ENCODE measurements around the gene ELMO3. TPM values are rescaled to one million over a fixed set of nuclear protein-coding genes. Genes with fewer than 3 reads are reported as not detected.

ELMO3 gene
- total RNA-seq, 1 experiment from 2014 or later, result 45.8 TPM

- Histone ChIP-seq H3K4me3 (replicated peaks in 1 of 2; ENCODE audit: low read depth in 1 of 2, low read length in 2 of 2) (no peak overlapping the region), H3K27ac (ENCODE audit: low read depth, low read length) (no peak overlapping the region), H3K36me3 (ENCODE audit: control insufficient read depth in 1 of 2, insufficient read depth in 2 of 2, low read length in 2 of 2) (no peaks in the 10 kb centered on the region), H2AFZ (ENCODE audit: low read depth, low read length, poor library complexity, severe bottlenecking) (no peak overlapping the region), H3K27me3 (ENCODE audit: insufficient read depth, low read length) (no peaks in the 10 kb centered on the region), H3K9ac (ENCODE audit: low read length) (no peak overlapping the region), H3K9me3 (ENCODE audit: control insufficient read depth in 1 of 2, insufficient read depth in 1 of 2, low read depth in 1 of 2, low read length in 2 of 2) (no peaks in the 10 kb centered on the region), H3K9me2 (ENCODE audit: insufficient read depth) (no peaks in the 10 kb centered on the region), H3K4me1 (ENCODE audit: control insufficient read depth in 1 of 2, insufficient read depth in 2 of 2, low read length in 2 of 2) (peaks cover 11 to 43% of the 10 kb centered on the region in 2 experiments; a peak in 3 of 4 replicates), H3K4me2 (ENCODE audit: low read length) (no peak overlapping the region), H3K79me2 (ENCODE audit: insufficient read depth, low read length) (peaks cover 11% of the 10 kb centered on the region), H4K20me1 (ENCODE audit: insufficient read depth) (no peaks in the 10 kb centered on the region)
- ChIA-PET POLR2A (no interaction called here), CTCF (interaction anchor here (1.2 kb wide), 1 partner anchor 13 kb away, joined by 3 read pairs; the partner anchor contains the start of gene ELMO3), RAD21 (ENCODE audit: low non-redundant PET in 1 of 2, low total read pairs in 2 of 2, uncharacterized antibody in 2 of 2, unreplicated experiment in 2 of 2) (no interaction called here)
- DNase-seq (ENCODE audit: low read depth, low spot score) (no peak), ATAC-seq (no peak)
- TF ChIP-seq SIN3A (IDR thresholded peaks at IDR 0.05; ENCODE audit: low read depth) (no peak), CBX3 (IDR thresholded peaks at IDR 0.05; ENCODE audit: low read depth) (no peak), SRF (IDR thresholded peaks at IDR 0.05; ENCODE audit: low read depth) (no peak), SP1 (IDR thresholded peaks at IDR 0.05; ENCODE audit: low read depth) (no peak), MAX (IDR thresholded peaks at IDR 0.05) (no peak), ELF1 (IDR thresholded peaks at IDR 0.05; ENCODE audit: borderline replicate concordance, low read depth) (no peak), POLR2A (IDR thresholded peaks at IDR 0.05; ENCODE audit: borderline replicate concordance, extremely low read depth, insufficient read depth, insufficient read length) (no peak), JUND (IDR thresholded peaks at IDR 0.05) (no peak), CEBPB (IDR thresholded peaks at IDR 0.05; ENCODE audit: low read depth) (no peak), FOSL1 (IDR thresholded peaks at IDR 0.05; ENCODE audit: low read depth) (no peak), ATF3 (IDR thresholded peaks at IDR 0.05) (no peak), EGR1 (IDR thresholded peaks at IDR 0.05; ENCODE audit: low read depth) (no peak)
- TF ChIP-seq, protein P1, sequence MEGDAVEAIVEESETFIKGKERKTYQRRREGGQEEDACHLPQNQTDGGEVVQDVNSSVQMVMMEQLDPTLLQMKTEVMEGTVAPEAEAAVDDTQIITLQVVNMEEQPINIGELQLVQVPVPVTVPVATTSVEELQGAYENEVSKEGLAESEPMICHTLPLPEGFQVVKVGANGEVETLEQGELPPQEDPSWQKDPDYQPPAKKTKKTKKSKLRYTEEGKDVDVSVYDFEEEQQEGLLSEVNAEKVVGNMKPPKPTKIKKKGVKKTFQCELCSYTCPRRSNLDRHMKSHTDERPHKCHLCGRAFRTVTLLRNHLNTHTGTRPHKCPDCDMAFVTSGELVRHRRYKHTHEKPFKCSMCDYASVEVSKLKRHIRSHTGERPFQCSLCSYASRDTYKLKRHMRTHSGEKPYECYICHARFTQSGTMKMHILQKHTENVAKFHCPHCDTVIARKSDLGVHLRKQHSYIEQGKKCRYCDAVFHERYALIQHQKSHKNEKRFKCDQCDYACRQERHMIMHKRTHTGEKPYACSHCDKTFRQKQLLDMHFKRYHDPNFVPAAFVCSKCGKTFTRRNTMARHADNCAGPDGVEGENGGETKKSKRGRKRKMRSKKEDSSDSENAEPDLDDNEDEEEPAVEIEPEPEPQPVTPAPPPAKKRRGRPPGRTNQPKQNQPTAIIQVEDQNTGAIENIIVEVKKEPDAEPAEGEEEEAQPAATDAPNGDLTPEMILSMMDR (IDR thresholded peaks at IDR 0.05 in 2 of 3, conservative IDR thresholded peaks at IDR 0.05 in 1 of 3; ENCODE audit: borderline replicate concordance in 1 of 3, insufficient read depth in 1 of 3, low read depth in 2 of 3, low read length in 2 of 3), result no peak
- TF ChIP-seq, protein P2, sequence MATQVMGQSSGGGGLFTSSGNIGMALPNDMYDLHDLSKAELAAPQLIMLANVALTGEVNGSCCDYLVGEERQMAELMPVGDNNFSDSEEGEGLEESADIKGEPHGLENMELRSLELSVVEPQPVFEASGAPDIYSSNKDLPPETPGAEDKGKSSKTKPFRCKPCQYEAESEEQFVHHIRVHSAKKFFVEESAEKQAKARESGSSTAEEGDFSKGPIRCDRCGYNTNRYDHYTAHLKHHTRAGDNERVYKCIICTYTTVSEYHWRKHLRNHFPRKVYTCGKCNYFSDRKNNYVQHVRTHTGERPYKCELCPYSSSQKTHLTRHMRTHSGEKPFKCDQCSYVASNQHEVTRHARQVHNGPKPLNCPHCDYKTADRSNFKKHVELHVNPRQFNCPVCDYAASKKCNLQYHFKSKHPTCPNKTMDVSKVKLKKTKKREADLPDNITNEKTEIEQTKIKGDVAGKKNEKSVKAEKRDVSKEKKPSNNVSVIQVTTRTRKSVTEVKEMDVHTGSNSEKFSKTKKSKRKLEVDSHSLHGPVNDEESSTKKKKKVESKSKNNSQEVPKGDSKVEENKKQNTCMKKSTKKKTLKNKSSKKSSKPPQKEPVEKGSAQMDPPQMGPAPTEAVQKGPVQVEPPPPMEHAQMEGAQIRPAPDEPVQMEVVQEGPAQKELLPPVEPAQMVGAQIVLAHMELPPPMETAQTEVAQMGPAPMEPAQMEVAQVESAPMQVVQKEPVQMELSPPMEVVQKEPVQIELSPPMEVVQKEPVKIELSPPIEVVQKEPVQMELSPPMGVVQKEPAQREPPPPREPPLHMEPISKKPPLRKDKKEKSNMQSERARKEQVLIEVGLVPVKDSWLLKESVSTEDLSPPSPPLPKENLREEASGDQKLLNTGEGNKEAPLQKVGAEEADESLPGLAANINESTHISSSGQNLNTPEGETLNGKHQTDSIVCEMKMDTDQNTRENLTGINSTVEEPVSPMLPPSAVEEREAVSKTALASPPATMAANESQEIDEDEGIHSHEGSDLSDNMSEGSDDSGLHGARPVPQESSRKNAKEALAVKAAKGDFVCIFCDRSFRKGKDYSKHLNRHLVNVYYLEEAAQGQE (IDR thresholded peaks at IDR 0.05; ENCODE audit: low read depth), result no peak
- TF ChIP-seq, protein P3, sequence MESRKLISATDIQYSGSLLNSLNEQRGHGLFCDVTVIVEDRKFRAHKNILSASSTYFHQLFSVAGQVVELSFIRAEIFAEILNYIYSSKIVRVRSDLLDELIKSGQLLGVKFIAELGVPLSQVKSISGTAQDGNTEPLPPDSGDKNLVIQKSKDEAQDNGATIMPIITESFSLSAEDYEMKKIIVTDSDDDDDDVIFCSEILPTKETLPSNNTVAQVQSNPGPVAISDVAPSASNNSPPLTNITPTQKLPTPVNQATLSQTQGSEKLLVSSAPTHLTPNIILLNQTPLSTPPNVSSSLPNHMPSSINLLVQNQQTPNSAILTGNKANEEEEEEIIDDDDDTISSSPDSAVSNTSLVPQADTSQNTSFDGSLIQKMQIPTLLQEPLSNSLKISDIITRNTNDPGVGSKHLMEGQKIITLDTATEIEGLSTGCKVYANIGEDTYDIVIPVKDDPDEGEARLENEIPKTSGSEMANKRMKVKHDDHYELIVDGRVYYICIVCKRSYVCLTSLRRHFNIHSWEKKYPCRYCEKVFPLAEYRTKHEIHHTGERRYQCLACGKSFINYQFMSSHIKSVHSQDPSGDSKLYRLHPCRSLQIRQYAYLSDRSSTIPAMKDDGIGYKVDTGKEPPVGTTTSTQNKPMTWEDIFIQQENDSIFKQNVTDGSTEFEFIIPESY (IDR thresholded peaks at IDR 0.05; ENCODE audit: extremely low read depth, insufficient replicate concordance, low read length), result no peak
- intact Hi-C loops (cut with micrococcal nuclease), result no loop called here
- no TSS peak for BruUV-seq (replicated peaks)
These were observed 12.4 kb upstream of the ELMO3 start for GRCh38 chr16:67186550-67186950.

All from HCT116 (cell line).